Nephron (organoid): ENCODE measurements around the gene HAL.

ENCODE experiments used
- H3K27ac Mint-ChIP-seq, 3 experiments: 2 replicates each; pipeline ENCODE4 v1.8.0; 2020; ENCODE audit warnings: mixed read lengths in 3 of 3, mild to moderate bottlenecking in 2 of 3, moderate library complexity in 1 of 3
- H3K27me3 Mint-ChIP-seq: 2 replicates; pipeline ENCODE4 v1.8.0; 2021; ENCODE audit warnings: low read depth, mild to moderate bottlenecking, moderate library complexity, mixed read lengths
- H3K36me3 Mint-ChIP-seq: 2 replicates; pipeline ENCODE4 v1.8.0; 2020; ENCODE audit warnings: low read depth, mixed read lengths
- H3K4me1 Mint-ChIP-seq: 2 replicates; pipeline ENCODE4 v1.8.0; 2020; ENCODE audit warnings: mixed read lengths
- H3K4me3 Mint-ChIP-seq, 3 experiments: 2 replicates each; pipeline ENCODE4 v1.8.0; 2020; ENCODE audit warnings: mild to moderate bottlenecking in 3 of 3, mixed read lengths in 3 of 3, moderate library complexity in 2 of 3
- H3K9me3 Mint-ChIP-seq: 2 replicates; pipeline ENCODE4 v1.8.0; 2020; ENCODE audit warnings: mixed read lengths
- CTCF ChIP-seq, 3 experiments: fragments of 200-600 bp; sonication (generic); IDR thresholded peaks; one replicate each; pipeline ENCODE4 v1.5.0; 2021; ENCODE audit warnings: antibody characterized with exemption in 3 of 3; ENCODE audit not compliant: unreplicated experiment in 3 of 3

HAL gene

GRCh38 chr12:96040305-96041133, 44.4 kb upstream of the HAL start:
- Mint-ChIP-seq H3K27ac (no peak overlapping the region), H3K9me3 (no peaks in the 10 kb centered on the region), H3K36me3 (no peaks in the 10 kb centered on the region), H3K4me3 (no peak overlapping the region), H3K4me1 (no peaks in the 10 kb centered on the region), H3K27me3 (peaks cover 4% of the 10 kb centered on the region)
- no peak for TF ChIP-seq CTCF (IDR thresholded peaks at IDR 0.05; ENCODE audit: unreplicated experiment in 3 of 3)

- Mint-ChIP-seq H3K9me3 (no peaks in the 10 kb centered on the region), H3K36me3 (no peaks in the 10 kb centered on the region), H3K4me3 (no peak overlapping the region), H3K4me1 (no peaks in the 10 kb centered on the region), H3K27ac (no peak overlapping the region), H3K27me3 (no peaks in the 10 kb centered on the region)
- no peak for TF ChIP-seq CTCF (IDR thresholded peaks at IDR 0.05; ENCODE audit: unreplicated experiment in 3 of 3)
Observed at GRCh38 chr12:96039516-96039915, 43.4 kb upstream of the HAL start.

GRCh38 chr12:96036765-96037455, 40.8 kb upstream of the HAL start:
- Mint-ChIP-seq H3K4me3 (no peak overlapping the region), H3K36me3 (no peaks in the 10 kb centered on the region), H3K27ac (no peak overlapping the region), H3K9me3 (no peaks in the 10 kb centered on the region), H3K27me3 (no peaks in the 10 kb centered on the region), H3K4me1 (peaks cover 5% of the 10 kb centered on the region)
- no peak for TF ChIP-seq CTCF (IDR thresholded peaks at IDR 0.05; ENCODE audit: unreplicated experiment in 3 of 3)

- no peaks in the 10 kb centered on the region for H3K36me3 Mint-ChIP-seq
- TF ChIP-seq CTCF (IDR thresholded peaks at IDR 0.05; ENCODE audit: unreplicated experiment in 3 of 3), result no peak
- H3K4me3 Mint-ChIP-seq, result no peak within 1 kb of the TSS
- no peak within 1 kb of the TSS for H3K27ac Mint-ChIP-seq
- H3K9me3 Mint-ChIP-seq, result no peaks in the 10 kb centered on the region
- no peaks in the 10 kb centered on the region for H3K27me3 Mint-ChIP-seq
- H3K4me1 Mint-ChIP-seq, result peaks cover 5% of the 10 kb centered on the region
Observed at GRCh38 chr12:96035283-96036236, 39.4 kb upstream of the HAL start, which contains the start of gene LTA4H. TSS of gene LTA4H (minus strand) at chr12:96035587. CDS start at chr12:96035519, 68 bp downstream.

- no peak overlapping the region for H3K27ac Mint-ChIP-seq
- no peak for TF ChIP-seq CTCF (IDR thresholded peaks at IDR 0.05; ENCODE audit: unreplicated experiment in 3 of 3)
- H3K36me3 Mint-ChIP-seq, result no peaks in the 10 kb centered on the region
- H3K4me3 Mint-ChIP-seq, result no peak overlapping the region
- H3K9me3 Mint-ChIP-seq, result no peaks in the 10 kb centered on the region
- no peaks in the 10 kb centered on the region for H3K27me3 Mint-ChIP-seq
- peaks cover 5% of the 10 kb centered on the region for H3K4me1 Mint-ChIP-seq
Observed at GRCh38 chr12:96034621-96035282, 38.6 kb upstream of the HAL start.
